Calu3 (cell line): ENCODE results near the gene CDH13. TPM values are rescaled to one million over a fixed set of nuclear protein-coding genes. Genes with fewer than 3 reads are reported as not detected.

Source experiments
- BruUV-seq: library from RNA; stranded (reverse); fragments of 400-500 nt; replicated peaks from 2 replicates; lab custom pipeline; 2021; lab: Mats Ljungman, UMichigan
- CTCF ChIA-PET: fragments of 300-600 bp; sonication (Branson Sonifier 250); formaldehyde crosslinking; loops from one replicate; lab custom pipeline; 2022; ENCODE audit warnings: antibody characterized with exemption; lab: Charles Lee
- DNase-seq: peaks from one replicate; pipeline ENCODE4 v3.0.0; 2022
- H3K27ac Mint-ChIP-seq: one replicate; pipeline ENCODE4 v1.8.0; 2022; ENCODE audit warnings: mixed read lengths; ENCODE audit not compliant: unreplicated experiment
- H3K27me3 Mint-ChIP-seq: one replicate; pipeline ENCODE4 v1.8.0; 2022; ENCODE audit warnings: mixed read lengths; ENCODE audit not compliant: unreplicated experiment
- H3K36me3 Mint-ChIP-seq: one replicate; pipeline ENCODE4 v1.8.0; 2022; ENCODE audit warnings: mild to moderate bottlenecking, moderate library complexity, mixed read lengths; ENCODE audit not compliant: insufficient read depth, unreplicated experiment
- H3K4me1 Mint-ChIP-seq: one replicate; pipeline ENCODE4 v1.8.0; 2022; ENCODE audit warnings: mild to moderate bottlenecking, low read depth, mixed read lengths; ENCODE audit not compliant: unreplicated experiment
- H3K4me3 Mint-ChIP-seq: one replicate; pipeline ENCODE4 v1.8.0; 2022; ENCODE audit warnings: mild to moderate bottlenecking, low read depth, moderate library complexity, mixed read lengths; ENCODE audit not compliant: unreplicated experiment
- H3K9me3 Mint-ChIP-seq: one replicate; pipeline ENCODE4 v1.8.0; 2022; ENCODE audit warnings: low read depth, mixed read lengths; ENCODE audit not compliant: unreplicated experiment
- intact Hi-C: fragments of 100-400 bp; cut with micrococcal nuclease; formaldehyde crosslinking; loops from one replicate; pipeline ENCODE4 v1.10.0; 2022; ENCODE audit not compliant: unreplicated experiment
- total RNA-seq: library from RNA; stranded (reverse); gene quantifications from 2 replicates; pipeline ENCODE4 v1.2.3, GENCODE V29; 2022
- TF ChIP-seq, protein P1 (sequence below): fragments of 200-600 bp; IDR thresholded peaks from one replicate; pipeline ENCODE4 v1.8.0; 2022; ENCODE audit warnings: antibody characterized with exemption; ENCODE audit not compliant: unreplicated experiment

CDH13 gene
- total RNA-seq, 1 experiment from 2014 or later: not detected

GRCh38 chr16:82699711-82700495 lies 73.1 kb downstream of the CDH13 start:
- Mint-ChIP-seq H3K9me3 (peaks cover 9% of the 10 kb centered on the region), H3K4me1 (no peaks in the 10 kb centered on the region), H3K36me3 (no peaks in the 10 kb centered on the region), H3K27me3 (peaks cover 30% of the 10 kb centered on the region), H3K4me3 (no peak overlapping the region), H3K27ac (no peak overlapping the region)
- BruUV-seq: no TSS peak
- CTCF ChIA-PET: interaction anchor here (0.6 kb wide), 1 partner anchor 10 kb away, joined by 6 read pairs; no protein-coding TSS in a partner anchor
- no peak for DNase-seq
- intact Hi-C loops: loop anchor here (1.0 kb wide), 1 partner anchor 19 kb away; no protein-coding TSS in a partner anchor
- TF ChIP-seq, protein P1, sequence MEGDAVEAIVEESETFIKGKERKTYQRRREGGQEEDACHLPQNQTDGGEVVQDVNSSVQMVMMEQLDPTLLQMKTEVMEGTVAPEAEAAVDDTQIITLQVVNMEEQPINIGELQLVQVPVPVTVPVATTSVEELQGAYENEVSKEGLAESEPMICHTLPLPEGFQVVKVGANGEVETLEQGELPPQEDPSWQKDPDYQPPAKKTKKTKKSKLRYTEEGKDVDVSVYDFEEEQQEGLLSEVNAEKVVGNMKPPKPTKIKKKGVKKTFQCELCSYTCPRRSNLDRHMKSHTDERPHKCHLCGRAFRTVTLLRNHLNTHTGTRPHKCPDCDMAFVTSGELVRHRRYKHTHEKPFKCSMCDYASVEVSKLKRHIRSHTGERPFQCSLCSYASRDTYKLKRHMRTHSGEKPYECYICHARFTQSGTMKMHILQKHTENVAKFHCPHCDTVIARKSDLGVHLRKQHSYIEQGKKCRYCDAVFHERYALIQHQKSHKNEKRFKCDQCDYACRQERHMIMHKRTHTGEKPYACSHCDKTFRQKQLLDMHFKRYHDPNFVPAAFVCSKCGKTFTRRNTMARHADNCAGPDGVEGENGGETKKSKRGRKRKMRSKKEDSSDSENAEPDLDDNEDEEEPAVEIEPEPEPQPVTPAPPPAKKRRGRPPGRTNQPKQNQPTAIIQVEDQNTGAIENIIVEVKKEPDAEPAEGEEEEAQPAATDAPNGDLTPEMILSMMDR: no peak

DNA sequence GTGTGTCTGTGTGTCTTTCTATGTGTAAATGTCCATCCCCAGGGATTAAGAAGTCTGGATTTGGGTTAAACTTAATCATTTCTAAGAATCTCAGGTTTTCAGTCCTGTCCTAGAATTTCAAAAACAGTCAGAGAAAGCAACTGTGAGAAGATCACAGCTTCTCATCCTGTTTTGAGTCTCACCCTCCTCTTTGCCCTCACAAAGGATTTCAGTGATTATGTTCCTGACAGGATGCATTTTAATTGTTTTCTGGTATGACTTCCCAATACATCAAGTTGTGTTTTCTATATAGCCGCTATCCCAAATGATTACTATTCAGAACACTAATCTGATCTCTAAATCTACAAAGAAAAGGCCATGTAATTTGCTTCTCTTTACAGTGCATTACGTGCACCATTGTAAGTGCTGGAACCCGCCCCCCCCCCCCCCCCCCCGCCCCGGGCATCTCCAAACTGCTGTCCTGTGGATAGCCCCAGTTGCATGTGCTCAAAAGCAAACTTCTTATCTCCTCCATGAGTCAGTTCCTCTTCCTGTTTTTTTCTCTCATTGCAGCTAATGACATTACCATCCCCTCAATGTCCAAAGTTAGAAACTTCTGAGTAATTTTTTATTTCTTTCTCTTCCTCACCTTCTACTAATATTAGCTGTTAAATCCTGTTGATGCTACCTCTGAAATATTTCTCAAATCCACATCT lies 73.9 kb downstream of the CDH13 start:
- Mint-ChIP-seq H3K4me3 (no peak overlapping the region), H3K36me3 (no peaks in the 10 kb centered on the region), H3K4me1 (no peaks in the 10 kb centered on the region), H3K27ac (no peak overlapping the region), H3K27me3 (peaks cover 34% of the 10 kb centered on the region), H3K9me3 (peaks cover 9% of the 10 kb centered on the region)
- TF ChIP-seq, protein P1: no peak
- DNase-seq: no peak
- BruUV-seq: no TSS peak
- intact Hi-C loops: loop anchor here (1.0 kb wide), 1 partner anchor 19 kb away; no protein-coding TSS in a partner anchor
- CTCF ChIA-PET: no interaction called here

DNA sequence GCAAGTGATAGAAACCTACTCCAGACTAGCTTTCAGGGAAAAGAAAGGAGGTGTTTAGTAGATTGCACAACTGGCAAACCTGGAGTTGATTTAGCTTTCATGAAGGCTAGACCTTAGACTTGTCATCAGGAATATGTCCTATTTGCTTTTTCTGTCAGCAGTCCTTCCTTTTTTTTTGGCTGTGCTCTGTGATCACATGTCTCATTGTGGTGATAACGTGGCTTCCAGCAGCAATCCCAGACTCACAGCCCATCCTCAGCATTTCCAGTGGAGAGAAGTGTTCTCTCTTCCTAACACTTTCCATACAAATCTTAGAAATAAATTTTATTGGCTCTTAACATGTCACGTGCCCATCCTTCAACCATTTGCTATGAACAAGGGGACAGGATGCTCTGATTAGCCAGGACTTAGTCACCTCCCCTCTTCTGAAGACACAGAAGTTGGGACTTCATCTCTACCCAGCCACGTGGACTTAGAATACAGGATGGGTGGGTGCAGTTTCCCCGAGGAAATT lies 74.7 kb downstream of the CDH13 start:
- Mint-ChIP-seq H3K4me3 (no peak overlapping the region), H3K36me3 (no peaks in the 10 kb centered on the region), H3K27ac (no peak overlapping the region), H3K4me1 (no peaks in the 10 kb centered on the region), H3K9me3 (peaks cover 7% of the 10 kb centered on the region), H3K27me3 (peaks cover 42% of the 10 kb centered on the region)
- TF ChIP-seq, protein P1: no peak
- BruUV-seq: no TSS peak
- intact Hi-C loops: no loop called here
- CTCF ChIA-PET: interaction anchor here (0.6 kb wide), 1 partner anchor 101 kb away, joined by 3 read pairs; no protein-coding TSS in a partner anchor
- DNase-seq: no peak

DNA sequence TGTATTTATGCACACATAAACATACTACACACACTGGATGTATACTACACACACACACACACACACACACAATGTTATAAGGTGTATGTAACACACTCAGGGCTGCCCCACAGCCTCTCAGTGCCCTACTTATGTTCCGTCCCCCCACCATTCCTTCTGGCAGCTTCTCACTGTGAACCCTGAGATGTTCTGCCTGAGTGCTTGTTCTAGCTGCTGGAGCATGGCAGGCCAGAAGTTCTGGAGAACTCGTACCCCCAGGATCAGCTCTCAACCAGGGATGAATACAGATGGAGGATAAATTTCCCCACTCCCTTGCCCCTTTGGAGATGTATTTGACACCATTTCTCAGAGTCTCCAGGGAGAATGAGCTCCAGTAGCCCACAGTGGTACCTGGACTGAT lies 76.4 kb downstream of the CDH13 start:
- no TSS peak for BruUV-seq
- TF ChIP-seq, protein P1: no peak
- no peak overlapping the region for H3K27ac Mint-ChIP-seq
- CTCF ChIA-PET: interaction anchor here (0.9 kb wide), 1 partner anchor 623 kb away, joined by 11 read pairs; no protein-coding TSS in a partner anchor
- peaks cover 56% of the 10 kb centered on the region for H3K27me3 Mint-ChIP-seq
- no peaks in the 10 kb centered on the region for H3K4me1 Mint-ChIP-seq
- no peak overlapping the region for H3K4me3 Mint-ChIP-seq
- intact Hi-C loops: no loop called here
- peaks cover 7% of the 10 kb centered on the region for H3K9me3 Mint-ChIP-seq
- DNase-seq: no peak
- H3K36me3 Mint-ChIP-seq: no peaks in the 10 kb centered on the region
